Suppressor macrophage treated with lipopolysaccharide for 1 hour (primary cell): Measurements from ENCODE around the gene GLTP.
A peak's percentile ranks its signal among the peaks of the same experiment; 100 is the strongest.

Source experiments
- DNase-seq, 3 donors: peaks; one replicate each; pipeline ENCODE4 v3.0.0-alpha.2; 2020 to 2022

Gene GLTP

GRCh38 chr12:109818253-109818652 lies 62.1 kb downstream of the GLTP start:
- DNase-seq = no peak

- peak in 1 of 3 donors; percentile 36 for DNase-seq
These were observed 62.6 kb downstream of the GLTP start for GRCh38 chr12:109817627-109818231.

GRCh38 chr12:109816870-109817269 lies 63.5 kb downstream of the GLTP start:
- no peak for DNase-seq

GRCh38 chr12:109815757-109816617 lies 64.4 kb downstream of the GLTP start:
- DNase-seq = no peak

GRCh38 chr12:109815225-109815624 lies 65.1 kb downstream of the GLTP start:
- no peak for DNase-seq

- no peak for DNase-seq
These were observed 65.7 kb downstream of the GLTP start for GRCh38 chr12:109814600-109815150.

GRCh38 chr12:109813810-109814416 lies 66.4 kb downstream of the GLTP start:
- DNase-seq = no peak

GRCh38 chr12:109811624-109811995 lies 68.7 kb downstream of the GLTP start:
- no peak for DNase-seq

GRCh38 chr12:109810954-109811623 lies 69.3 kb downstream of the GLTP start:
- no peak for DNase-seq

GRCh38 chr12:109808876-109809646 lies 71.3 kb downstream of the GLTP start:
- DNase-seq = no peak

GRCh38 chr12:109807954-109808643 lies 72.2 kb downstream of the GLTP start:
- DNase-seq = no peak

GRCh38 chr12:109804820-109805761 lies 75.2 kb downstream of the GLTP start:
- peak; percentile 62 to 74 (median 74) for DNase-seq

GRCh38 chr12:109803678-109804077 lies 76.7 kb downstream of the GLTP start:
- DNase-seq = no peak

- no peak for DNase-seq
These were observed 77.5 kb downstream of the GLTP start for GRCh38 chr12:109802828-109803227.
